IPS DF 6.9 (cell line): ENCODE results near the gene UQCRQ.

Source experiments
- DNase-seq: peaks from one replicate; pipeline ENCODE4 v3.0.0-alpha.2; 2013; ENCODE audit warnings: low read depth, low spot score
- H3K27ac ChIP-seq: one replicate; pipeline ENCODE4 v1.5.1; 2013; ENCODE audit warnings: low read length, control low read depth
- H3K27me3 ChIP-seq: 2 replicates; pipeline ENCODE4 v1.6.1; 2013; ENCODE audit warnings: mild to moderate bottlenecking, low read length; ENCODE audit not compliant: control insufficient read depth, insufficient read depth
- H3K36me3 ChIP-seq: 2 replicates; pipeline ENCODE4 v1.6.1; 2013; ENCODE audit warnings: low read length; ENCODE audit not compliant: control insufficient read depth, insufficient read depth
- H3K4me1 ChIP-seq: 2 replicates; pipeline ENCODE4 v1.6.1; 2013; ENCODE audit warnings: low read length; ENCODE audit not compliant: control insufficient read depth, insufficient read depth
- H3K4me3 ChIP-seq: 2 replicates; pipeline ENCODE4 v1.5.1; 2013; ENCODE audit warnings: mild to moderate bottlenecking, low read length
- H3K9me3 ChIP-seq: 2 replicates; pipeline ENCODE4 v1.6.1; 2013; ENCODE audit warnings: low read length, inconsistent platforms; ENCODE audit not compliant: control insufficient read depth, insufficient read depth
- WGBS: extraction: QIAGEN DNeasy Blood & Tissue Kit; methylation state at CpG from one replicate; pipeline ENCODE4 v1.1.7; 2013; ENCODE audit warnings: mixed read lengths, missing lambda C conversion rate; ENCODE audit not compliant: insufficient read length, insufficient coverage; 5-methylcytosine and 5-hydroxymethylcytosine counted together

The UQCRQ gene

DNA sequence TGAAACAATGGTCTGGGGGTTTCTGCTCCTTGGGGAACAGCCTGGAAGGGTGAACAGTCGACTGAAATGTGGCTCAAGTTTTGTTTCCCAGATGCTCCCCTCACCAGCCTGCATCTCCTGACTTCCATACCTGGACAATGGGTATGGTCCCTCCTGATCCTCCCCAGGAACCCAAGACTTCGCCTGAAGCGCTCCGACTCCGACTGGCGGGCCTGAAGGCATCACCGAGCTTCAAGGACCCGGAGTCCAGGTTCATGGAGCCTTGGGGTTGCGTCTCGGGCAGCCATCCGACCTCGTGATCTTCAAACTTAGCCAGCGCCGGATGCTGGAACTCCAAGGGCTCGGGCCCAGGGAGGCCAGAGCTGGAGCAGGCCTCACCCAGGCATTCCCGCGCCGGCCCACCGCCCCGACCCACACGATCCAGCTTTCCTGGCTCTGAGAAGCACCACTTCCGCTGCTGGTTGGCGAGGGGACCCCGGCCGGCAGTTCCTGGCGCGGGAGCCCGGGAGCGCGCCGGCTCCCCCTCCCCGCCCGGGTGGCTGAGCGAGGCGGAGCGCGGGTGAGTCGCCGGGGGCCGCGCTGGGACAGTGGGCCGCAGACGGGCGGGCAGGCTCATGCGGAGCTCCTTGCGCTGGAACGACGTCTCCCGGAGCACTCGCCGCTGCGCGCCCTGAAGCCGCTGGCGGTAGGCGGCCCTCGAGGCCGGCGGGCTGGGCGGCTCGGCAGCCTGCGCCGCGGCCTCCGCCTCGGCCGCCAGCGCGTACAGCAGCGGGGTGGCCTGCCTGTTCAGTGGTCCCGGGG, 41.2 kb upstream of the UQCRQ start:
- H3K4me3 ChIP-seq, result peak overlapping the region; percentile 25; the same call in 1 of the 2 replicates
- H3K27ac ChIP-seq, result no peak overlapping the region
- no CpG with 5 or more reads among the region's 71 CpGs for WGBS
- peaks cover 4% of the 10 kb centered on the region for H3K4me1 ChIP-seq
- no peak for DNase-seq
- H3K27me3 ChIP-seq, result peaks cover 23% of the 10 kb centered on the region
- H3K9me3 ChIP-seq, result no peaks in the 10 kb centered on the region
- no peaks in the 10 kb centered on the region for H3K36me3 ChIP-seq

DNA sequence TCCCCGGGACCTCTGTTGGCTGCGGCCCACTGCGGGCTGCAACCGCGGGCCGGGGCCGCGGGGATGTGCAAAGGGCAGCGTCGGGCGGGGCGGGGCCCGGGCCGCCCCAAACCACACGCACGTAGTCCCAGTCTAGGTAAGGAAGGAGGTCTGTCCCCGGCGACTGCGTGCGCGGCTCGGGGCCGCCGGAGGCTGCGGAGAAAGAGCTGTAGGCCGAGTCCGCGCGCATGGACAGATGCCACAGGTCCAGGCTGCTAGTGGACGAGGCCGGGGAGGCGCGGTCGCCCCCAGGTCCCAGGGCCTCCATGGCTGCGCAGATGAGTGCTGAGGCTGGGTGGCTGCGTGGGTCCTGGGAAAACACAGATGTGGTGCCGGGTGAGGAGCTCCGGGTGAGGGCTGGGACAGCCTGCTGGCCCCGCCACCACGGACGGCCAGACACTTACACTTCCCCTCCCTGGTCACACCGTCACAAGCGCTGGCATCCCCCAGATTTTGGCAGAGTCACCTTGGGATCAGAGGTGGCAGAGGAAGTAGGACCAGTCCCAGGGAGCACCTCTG, 40.5 kb upstream of the UQCRQ start:
- Histone ChIP-seq H3K9me3 (no peaks in the 10 kb centered on the region), H3K4me3 (peak overlapping the region; percentile 25; the same call in 1 of the 2 replicates), H3K27ac (no peak overlapping the region), H3K4me1 (peaks cover 4% of the 10 kb centered on the region), H3K27me3 (peaks cover 23% of the 10 kb centered on the region), H3K36me3 (no peaks in the 10 kb centered on the region)
- no peak for DNase-seq
- no CpG with 5 or more reads among the region's 43 CpGs for WGBS

DNA sequence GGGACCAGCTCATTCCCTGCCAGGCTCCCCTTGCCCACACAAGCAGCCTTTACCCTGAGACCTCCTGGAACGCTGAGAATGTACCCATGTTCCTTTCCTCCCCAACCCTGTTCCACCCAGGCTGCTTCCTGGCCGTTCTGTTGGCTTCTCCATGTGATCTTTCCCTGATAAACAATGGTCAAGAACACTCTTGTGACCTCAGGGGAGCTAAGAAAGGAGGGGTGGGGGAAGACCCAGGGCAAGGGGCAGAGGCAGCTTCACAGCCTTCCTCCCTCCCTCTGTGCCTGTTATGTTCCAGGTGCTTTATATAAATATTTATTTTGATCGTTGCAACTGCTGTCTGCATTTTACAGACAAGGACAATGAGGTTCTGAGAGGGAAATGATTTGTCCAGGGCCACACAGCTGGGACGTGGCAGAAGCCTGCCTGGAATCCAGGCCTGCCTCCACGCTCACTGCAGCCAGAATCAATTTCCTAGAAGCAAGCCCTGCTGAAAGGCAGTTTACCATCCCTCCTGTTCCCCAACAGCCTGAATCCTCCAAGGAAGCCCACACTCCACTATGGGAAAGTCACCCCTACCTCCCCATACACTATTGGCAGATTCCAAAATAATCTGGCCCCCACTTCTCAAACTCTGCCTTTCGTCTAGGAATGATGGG, 39.9 kb upstream of the UQCRQ start:
- Histone ChIP-seq H3K4me1 (peaks cover 4% of the 10 kb centered on the region), H3K36me3 (no peaks in the 10 kb centered on the region), H3K27me3 (peaks cover 23% of the 10 kb centered on the region), H3K4me3 (no peak overlapping the region), H3K9me3 (no peaks in the 10 kb centered on the region), H3K27ac (no peak overlapping the region)
- WGBS, result no CpG with 5 or more reads among the region's 6 CpGs
- DNase-seq, result no peak

DNA sequence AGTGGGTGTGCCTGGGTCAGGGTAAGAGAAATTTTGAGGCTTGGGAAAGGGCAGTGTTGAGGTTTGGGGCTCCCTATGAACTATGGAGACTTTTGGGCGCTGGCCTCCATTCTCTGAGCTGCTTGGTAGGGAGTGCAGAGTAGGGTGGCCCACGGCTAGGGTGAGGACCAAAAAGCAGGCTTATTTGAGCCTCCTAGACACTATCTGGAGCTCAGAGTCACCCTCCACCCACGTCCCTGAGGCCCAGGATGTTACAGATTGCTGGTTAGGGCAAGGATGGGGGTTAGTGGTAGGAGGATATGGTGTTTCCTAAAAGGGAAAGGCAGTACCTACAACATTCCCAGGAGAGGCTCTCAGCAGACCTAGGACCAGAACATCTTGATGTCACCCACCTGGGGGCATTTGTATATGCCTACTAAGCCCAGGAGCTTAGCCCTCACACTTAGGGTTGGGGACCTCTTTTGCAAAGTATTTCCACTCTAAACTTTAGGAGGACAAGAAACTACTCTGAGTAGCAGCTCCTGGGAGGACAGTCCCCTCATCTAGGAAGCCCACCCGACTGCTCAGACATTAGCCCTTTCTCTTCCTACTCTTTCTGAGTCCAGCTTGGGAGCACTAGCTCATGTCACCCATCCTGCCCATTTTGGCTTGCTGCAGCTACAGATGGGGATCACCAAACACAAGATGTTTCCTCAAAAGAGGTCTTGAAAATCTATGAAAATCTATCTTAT, 38.3 kb upstream of the UQCRQ start:
- no peaks in the 10 kb centered on the region for H3K36me3 ChIP-seq
- no peaks in the 10 kb centered on the region for H3K9me3 ChIP-seq
- H3K27me3 ChIP-seq, result peaks cover 23% of the 10 kb centered on the region
- WGBS, result no CpG with 5 or more reads among the region's 4 CpGs
- no peak overlapping the region for H3K4me3 ChIP-seq
- DNase-seq, result no peak
- H3K27ac ChIP-seq, result no peak overlapping the region
- H3K4me1 ChIP-seq, result peaks cover 2% of the 10 kb centered on the region

DNA sequence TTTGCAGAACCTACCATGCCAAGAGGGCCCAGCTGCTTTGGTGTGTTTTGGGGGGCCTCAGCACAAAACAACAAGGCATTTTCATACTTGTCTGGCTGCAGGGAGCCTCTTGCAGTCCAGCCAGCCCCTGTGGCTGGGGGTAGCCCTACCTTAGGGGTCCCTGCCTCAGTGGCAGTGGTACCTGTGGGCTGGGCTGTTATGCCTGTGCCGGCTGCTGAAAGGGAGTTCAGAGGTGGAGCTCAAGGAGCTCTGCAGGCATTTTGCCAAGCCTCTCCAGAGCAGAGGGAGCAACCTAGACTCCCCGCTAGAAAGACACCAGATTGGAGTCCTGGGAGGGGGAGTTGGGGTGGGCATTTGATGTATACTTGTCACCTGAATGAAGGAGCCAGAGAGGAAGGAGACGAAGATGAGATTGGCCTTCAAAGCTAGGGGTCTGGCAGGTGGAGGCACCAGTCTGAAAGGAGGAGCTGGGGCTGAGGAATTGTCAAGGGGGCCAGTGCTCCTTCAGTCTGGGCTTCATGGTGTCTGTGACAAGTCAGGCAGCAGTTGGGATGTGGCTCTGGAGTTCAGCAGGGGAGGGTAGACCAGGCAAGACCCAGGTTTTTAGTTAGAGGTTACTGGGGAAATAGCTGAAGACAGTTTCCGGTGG, 37.5 kb upstream of the UQCRQ start:
- no CpG with 5 or more reads among the region's 4 CpGs for WGBS
- H3K27ac ChIP-seq, result no peak overlapping the region
- no peaks in the 10 kb centered on the region for H3K36me3 ChIP-seq
- no peak for DNase-seq
- H3K27me3 ChIP-seq, result peaks cover 23% of the 10 kb centered on the region
- H3K4me3 ChIP-seq, result no peak overlapping the region
- H3K4me1 ChIP-seq, result peaks cover 2% of the 10 kb centered on the region
- no peaks in the 10 kb centered on the region for H3K9me3 ChIP-seq

DNA sequence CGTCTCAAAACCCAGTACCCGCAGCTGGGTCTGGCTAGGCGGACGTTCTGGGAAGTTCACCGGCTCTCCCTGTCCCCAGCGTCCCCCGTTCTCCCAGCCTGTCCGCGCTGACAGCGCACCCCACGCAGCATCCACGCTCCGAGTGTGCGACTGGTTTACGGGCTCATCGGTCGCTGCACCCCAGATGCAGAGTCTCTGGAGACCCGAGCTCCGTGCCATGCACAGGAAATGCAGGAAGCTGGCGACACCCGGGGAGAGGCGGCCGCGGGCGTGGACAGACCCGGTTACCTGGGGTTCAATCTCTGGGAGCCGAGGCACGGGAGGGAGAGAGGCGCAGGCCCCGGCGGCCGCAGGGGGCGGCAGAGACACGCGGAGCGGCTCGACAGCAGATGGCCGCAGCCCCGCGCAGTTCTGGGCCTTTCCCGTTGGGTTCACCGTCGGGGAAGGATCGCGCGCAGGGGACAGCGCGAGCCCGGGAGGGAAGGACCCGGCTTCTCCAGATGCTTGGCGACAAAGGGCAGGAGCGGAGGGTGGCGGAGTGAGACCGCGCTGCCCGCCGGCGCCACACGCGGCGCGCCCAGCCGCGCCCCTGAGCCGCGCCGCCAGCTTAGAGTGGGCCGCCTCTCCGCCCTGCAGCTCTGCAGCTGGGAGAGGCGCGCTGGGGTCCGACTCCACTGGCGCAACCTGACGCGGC, 36.6 kb upstream of the UQCRQ start:
- DNase-seq, result no peak
- Histone ChIP-seq H3K9me3 (no peaks in the 10 kb centered on the region), H3K36me3 (no peaks in the 10 kb centered on the region), H3K4me1 (peaks cover 1% of the 10 kb centered on the region), H3K4me3 (peak overlapping the region; percentile 88), H3K27ac (no peak overlapping the region), H3K27me3 (peaks cover 17% of the 10 kb centered on the region)
- no CpG with 5 or more reads among the region's 75 CpGs for WGBS

DNA sequence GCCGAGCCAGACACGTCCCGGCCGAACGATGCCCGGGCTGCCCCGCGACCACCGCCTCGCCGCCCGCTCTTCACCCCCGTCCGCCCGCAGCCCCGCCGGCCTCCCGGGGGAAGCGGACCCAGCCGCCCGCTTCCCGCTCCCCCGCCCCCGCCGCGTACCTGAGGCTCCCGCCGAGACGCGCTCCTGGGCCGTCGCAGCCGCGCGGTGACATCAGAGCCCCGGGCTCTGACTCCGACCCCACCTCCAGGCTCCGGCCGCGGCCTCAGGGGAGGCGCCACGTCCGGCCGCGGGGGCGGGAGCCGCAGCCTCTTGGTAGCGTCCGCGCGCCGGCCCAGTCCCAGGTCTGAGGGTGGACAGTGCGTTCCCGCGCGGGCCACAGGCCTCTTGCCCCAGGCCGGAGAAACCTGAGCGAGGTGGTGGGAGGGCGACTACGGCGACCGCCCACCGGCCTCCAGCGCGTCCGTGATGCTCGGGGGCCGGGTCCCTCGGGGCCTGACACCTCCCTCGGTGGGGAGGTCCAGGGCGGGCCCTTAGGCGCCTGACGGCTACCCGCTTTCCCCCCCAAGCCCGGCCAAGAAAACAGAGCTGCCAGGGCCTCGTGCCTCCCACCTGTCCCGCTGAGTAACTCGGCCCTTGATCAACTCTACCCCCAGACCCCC, 35.9 kb upstream of the UQCRQ start, which contains the start of gene SHROOM1:
Gene SHROOM1, minus strand, starts transcription at position 212 of the 659 bp plus-strand sequence. CDS start 4,507 bp downstream, outside the sequence.
- Histone ChIP-seq H3K4me3 (peak within 1 kb of the TSS; percentile 88), H3K36me3 (no peaks in the 10 kb centered on the region), H3K27me3 (peaks cover 15% of the 10 kb centered on the region), H3K27ac (no peak within 1 kb of the TSS), H3K4me1 (no peaks in the 10 kb centered on the region; the same call in 1 of the 2 replicates), H3K9me3 (no peaks in the 10 kb centered on the region)
- WGBS, result no CpG with 5 or more reads among the region's 78 CpGs
- DNase-seq, result no peak

DNA sequence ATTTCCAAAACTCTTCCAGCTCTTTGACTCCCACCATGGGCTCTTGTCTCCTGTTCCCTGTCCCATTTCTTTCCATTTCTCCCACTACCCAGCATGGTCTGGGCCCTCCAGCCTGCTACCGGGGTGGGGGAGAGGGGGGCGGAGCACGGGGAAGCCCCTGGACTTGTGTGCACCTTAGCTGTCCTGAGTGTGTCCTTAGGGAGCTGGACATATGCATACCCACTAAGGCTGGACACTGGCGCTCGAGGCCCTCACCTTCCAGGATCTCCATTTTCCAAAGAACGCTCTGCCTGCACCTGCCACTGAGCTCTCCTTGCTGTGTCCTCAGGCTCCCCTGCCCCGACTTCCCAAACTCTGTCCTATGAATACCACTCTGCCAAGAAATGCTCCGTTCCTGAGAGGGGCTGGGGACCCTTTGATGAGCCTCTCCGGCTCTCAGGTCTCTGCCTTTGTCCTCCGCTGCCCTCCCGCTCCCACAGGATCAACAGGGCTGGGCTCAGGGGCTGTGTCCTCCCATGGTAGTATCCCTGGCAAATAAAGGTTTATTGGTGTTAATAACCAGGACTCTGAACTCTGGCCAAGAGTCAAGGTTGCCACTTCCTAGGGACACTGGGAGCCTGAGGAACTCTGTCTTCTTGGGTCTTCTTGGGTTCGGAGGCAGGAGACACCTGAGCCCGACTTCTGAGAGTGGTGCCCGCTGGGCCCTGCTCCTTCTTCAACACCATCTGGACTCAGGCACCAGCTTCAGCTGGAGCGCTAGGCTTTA, 35.2 kb upstream of the UQCRQ start:
- no peak for DNase-seq
- WGBS, result no CpG with 5 or more reads among the region's 15 CpGs
- H3K4me1 ChIP-seq, result no peaks in the 10 kb centered on the region; the same call in 1 of the 2 replicates
- H3K27me3 ChIP-seq, result peaks cover 13% of the 10 kb centered on the region
- peak overlapping the region; percentile 88; the same call in 1 of the 2 replicates for H3K4me3 ChIP-seq
- H3K36me3 ChIP-seq, result no peaks in the 10 kb centered on the region
- H3K9me3 ChIP-seq, result no peaks in the 10 kb centered on the region
- H3K27ac ChIP-seq, result no peak overlapping the region

DNA sequence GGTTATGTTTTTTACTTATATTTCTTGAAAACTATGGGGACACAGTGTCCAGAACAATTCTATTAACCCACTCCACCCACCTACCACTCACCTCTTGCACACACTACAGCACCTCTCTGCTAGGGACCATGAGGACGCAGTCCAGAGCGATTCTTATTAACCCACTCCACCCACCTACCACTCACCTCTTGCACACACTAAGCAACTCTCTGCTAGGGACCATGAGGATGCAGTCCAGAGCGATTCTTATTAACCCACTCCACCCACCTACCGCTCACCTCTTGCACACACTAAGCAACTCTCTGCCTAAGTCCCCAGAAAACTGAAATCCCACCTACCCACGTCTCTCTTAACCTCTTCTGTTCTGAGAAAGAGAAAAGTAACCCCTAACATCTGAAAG, 33.8 kb upstream of the UQCRQ start:
- Histone ChIP-seq H3K27ac (no peak overlapping the region), H3K4me1 (no peaks in the 10 kb centered on the region; the same call in 1 of the 2 replicates), H3K36me3 (no peaks in the 10 kb centered on the region), H3K27me3 (peaks cover 11% of the 10 kb centered on the region), H3K4me3 (no peak overlapping the region), H3K9me3 (no peaks in the 10 kb centered on the region)
- WGBS, result no CpG with 5 or more reads among the region's 5 CpGs
- no peak for DNase-seq
